Activated CD4-positive, alpha-beta T cell treated with anti-CD3 and anti-CD28 coated beads for 36 hours (primary cell): ENCODE measurements around the gene CD44. TPM values are rescaled to one million over a fixed set of nuclear protein-coding genes. Genes with fewer than 3 reads are reported as not detected.

Experiments used
- ATAC-seq: fragments of 200-7000 bp; cut with Tn5 transposase; one replicate; pipeline ENCODE4 v1.10.0; 2021; ENCODE audit warnings: mild to moderate bottlenecking, moderate library complexity
- CTCF ChIA-PET: fragments of 350-600 bp; sonication (Branson Sonifier 250); formaldehyde crosslinking; loops from one replicate; lab custom pipeline; 2021; ENCODE audit warnings: antibody characterized with exemption; lab: Charles Lee
- POLR2A ChIA-PET: fragments of 350-600 bp; sonication (Branson Sonifier 250); formaldehyde crosslinking; loops from one replicate; lab custom pipeline; 2021; ENCODE audit warnings: antibody characterized with exemption, inconsistent platforms; lab: Charles Lee
- DNase-seq: peaks from one replicate; pipeline ENCODE4 v3.0.0-alpha.2; 2020
- H3K27ac Mint-ChIP-seq: one replicate; pipeline ENCODE4 v1.8.0; 2021; ENCODE audit warnings: mixed read lengths
- H3K27me3 Mint-ChIP-seq: one replicate; pipeline ENCODE4 v1.8.0; 2021; ENCODE audit warnings: mixed read lengths
- H3K36me3 Mint-ChIP-seq: one replicate; pipeline ENCODE4 v1.8.0; 2021; ENCODE audit warnings: low read depth, mixed read lengths
- H3K4me1 Mint-ChIP-seq: one replicate; pipeline ENCODE4 v1.8.0; 2021; ENCODE audit warnings: mixed read lengths
- H3K4me3 Mint-ChIP-seq: one replicate; pipeline ENCODE4 v1.8.0; 2021; ENCODE audit warnings: mild to moderate bottlenecking, moderate library complexity, mixed read lengths
- H3K9me3 Mint-ChIP-seq: one replicate; pipeline ENCODE4 v1.8.0; 2021; ENCODE audit warnings: low read depth, mixed read lengths
- intact Hi-C, 2 experiments: fragments of 100-400 bp; cut with DNase I in 1 of 2; cut with micrococcal nuclease in 1 of 2; formaldehyde crosslinking; loops; one replicate each; pipeline versions ENCODE4 v1.14.2 to v1.15.1; 2022 to 2024; cut with DNase I, micrococcal nuclease
- total RNA-seq, 2 experiments: library from RNA; stranded (reverse); gene quantifications; one replicate each; pipeline ENCODE4 v1.2.3, GENCODE V29; 2021

CD44 gene
- total RNA-seq, 2 experiments from 2014 or later, result 357 to 435 TPM

- Mint-ChIP-seq H3K27me3 (no peaks in the 10 kb centered on the region), H3K4me1 (peaks cover 19% of the 10 kb centered on the region), H3K9me3 (no peaks in the 10 kb centered on the region), H3K36me3 (no peaks in the 10 kb centered on the region), H3K4me3 (no peak overlapping the region), H3K27ac (no peak overlapping the region)
- DNase-seq (no peak), ATAC-seq (no peak)
- POLR2A ChIA-PET, result interaction anchor here (0.7 kb wide), 2 partner anchors 1113 to 1117 kb away, joined by 3 read pairs; no protein-coding TSS in a partner anchor
- CTCF ChIA-PET, result interaction anchor here (0.6 to 1.5 kb wide), 3 partner anchors 13 to 26 kb away, joined by 3 to 4 read pairs (median 4); no protein-coding TSS in a partner anchor
- intact Hi-C loops, result no loop called here
Observed at GRCh38 chr11:35256296-35256695, 117.3 kb downstream of the CD44 start.

DNA sequence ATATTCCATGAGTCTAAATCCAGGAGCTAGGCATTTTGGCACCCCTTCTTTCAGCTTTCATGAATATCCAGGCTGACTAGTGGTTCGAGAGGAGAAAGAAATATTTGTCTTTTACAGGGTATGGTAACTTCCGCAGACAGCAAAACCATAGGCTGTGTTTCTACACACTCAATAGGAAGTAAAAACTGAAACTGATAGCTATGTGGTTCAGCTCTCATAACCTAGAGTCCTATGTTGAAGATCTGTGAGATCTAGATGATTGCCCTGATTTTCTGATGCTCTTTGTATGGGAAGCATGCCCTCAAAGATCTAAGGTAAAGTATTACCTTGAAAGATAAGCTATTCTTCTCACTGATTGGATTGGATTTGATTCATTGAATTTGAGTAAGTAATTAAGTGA lies 118.3 kb downstream of the CD44 start:
- ATAC-seq, result peak; percentile 92
- intact Hi-C loops, result no loop called here

DNA sequence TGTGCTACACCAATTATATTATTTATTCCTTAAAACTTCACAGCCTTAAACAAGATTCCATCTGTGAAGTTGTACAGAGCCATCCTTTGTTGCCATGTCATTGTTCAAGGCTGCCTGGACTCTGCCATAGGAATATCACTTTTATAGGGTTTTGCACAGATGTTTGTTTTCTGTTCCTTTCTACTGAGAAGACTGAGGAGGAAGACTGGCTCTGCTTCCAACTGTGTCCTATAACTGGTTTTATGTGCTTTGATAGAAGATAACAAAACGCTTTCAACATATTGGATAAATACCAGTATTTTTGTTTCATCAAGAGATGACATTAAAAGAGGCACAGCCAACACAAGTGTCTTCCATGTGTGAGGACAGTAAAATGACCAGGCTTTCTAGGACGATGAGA lies 120.6 kb downstream of the CD44 start:
- ChIA-PET CTCF (interaction anchor here (2.0 kb wide), 1 partner anchor 22 kb away, joined by 6 read pairs; no protein-coding TSS in a partner anchor), POLR2A (no interaction called here)
- H3K4me1 Mint-ChIP-seq, result peaks cover 19% of the 10 kb centered on the region
- no peak overlapping the region for H3K4me3 Mint-ChIP-seq
- H3K27me3 Mint-ChIP-seq, result no peaks in the 10 kb centered on the region
- no peaks in the 10 kb centered on the region for H3K9me3 Mint-ChIP-seq
- intact Hi-C loops, result no loop called here
- no peak overlapping the region for H3K27ac Mint-ChIP-seq
- no peaks in the 10 kb centered on the region for H3K36me3 Mint-ChIP-seq
- no peak for ATAC-seq
- no peak for DNase-seq

More for the DNA sequence above, 118.3 kb downstream of the CD44 start:
- CTCF ChIA-PET, result interaction anchor here (0.6 to 1.2 kb wide), 3 partner anchors 19 to 131 kb away, joined by 3 to 4 read pairs (median 3); no protein-coding TSS in a partner anchor
- POLR2A ChIA-PET, result interaction anchor here (0.7 kb wide), 1 partner anchor 16 kb away, joined by 4 read pairs; no protein-coding TSS in a partner anchor
- no peak for DNase-seq
- H3K4me1 Mint-ChIP-seq, result peaks cover 19% of the 10 kb centered on the region
- no peaks in the 10 kb centered on the region for H3K36me3 Mint-ChIP-seq
- H3K27me3 Mint-ChIP-seq, result no peaks in the 10 kb centered on the region
- no peak overlapping the region for H3K27ac Mint-ChIP-seq
- no peaks in the 10 kb centered on the region for H3K9me3 Mint-ChIP-seq
- H3K4me3 Mint-ChIP-seq, result no peak overlapping the region

- intact Hi-C loops, result no loop called here
- ChIA-PET POLR2A (no interaction called here), CTCF (interaction anchor here (0.7 to 2.0 kb wide), 3 partner anchors 14 to 34 kb away, joined by 3 to 6 read pairs (median 3); no protein-coding TSS in a partner anchor)
- Mint-ChIP-seq H3K4me1 (peaks cover 19% of the 10 kb centered on the region), H3K4me3 (no peak overlapping the region), H3K27ac (no peak overlapping the region), H3K9me3 (no peaks in the 10 kb centered on the region), H3K27me3 (no peaks in the 10 kb centered on the region), H3K36me3 (no peaks in the 10 kb centered on the region)
- DNase-seq (no peak), ATAC-seq (no peak)
Observed at GRCh38 chr11:35260342-35260985, 121.5 kb downstream of the CD44 start.

DNA sequence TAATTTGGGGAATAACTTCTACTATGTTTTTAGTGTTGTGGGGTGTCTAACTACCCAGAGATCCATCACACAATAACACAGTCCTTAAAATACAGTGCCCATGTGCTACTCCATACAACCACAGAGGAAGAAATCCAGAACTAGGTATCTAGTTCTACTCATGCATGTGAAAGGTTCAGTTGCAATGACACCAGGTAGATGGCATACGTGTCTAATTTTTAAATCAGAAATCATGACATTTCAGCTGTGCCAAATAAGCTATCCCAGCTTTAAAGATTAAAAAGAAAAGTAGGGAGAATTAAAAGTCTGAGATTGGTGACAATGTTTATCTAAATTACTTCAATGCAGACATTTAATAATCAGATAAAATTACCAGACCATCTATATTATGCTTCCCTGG lies 122.2 kb downstream of the CD44 start:
- intact Hi-C loops, result no loop called here
- Mint-ChIP-seq H3K36me3 (no peaks in the 10 kb centered on the region), H3K4me1 (peaks cover 17% of the 10 kb centered on the region), H3K4me3 (no peak overlapping the region), H3K27me3 (no peaks in the 10 kb centered on the region), H3K27ac (no peak overlapping the region), H3K9me3 (no peaks in the 10 kb centered on the region)
- ATAC-seq, result no peak
- POLR2A ChIA-PET, result no interaction called here
- no peak for DNase-seq
- CTCF ChIA-PET, result interaction anchor here (0.7 to 2.0 kb wide), 3 partner anchors 15 to 33 kb away, joined by 3 to 6 read pairs (median 3); no protein-coding TSS in a partner anchor

- Mint-ChIP-seq H3K27ac (no peak overlapping the region), H3K4me1 (peaks cover 13% of the 10 kb centered on the region)
- intact Hi-C loops, result no loop called here
Observed at GRCh38 chr11:35262056-35262455, 123.1 kb downstream of the CD44 start.

GRCh38 chr11:35262735-35263134 lies 123.8 kb downstream of the CD44 start:
- intact Hi-C loops, result no loop called here
- DNase-seq (no peak), ATAC-seq (no peak)
- H3K36me3 Mint-ChIP-seq, result no peaks in the 10 kb centered on the region
- no peaks in the 10 kb centered on the region for H3K9me3 Mint-ChIP-seq
- ChIA-PET CTCF (no interaction called here), POLR2A (no interaction called here)
- no peaks in the 10 kb centered on the region for H3K27me3 Mint-ChIP-seq
- H3K27ac Mint-ChIP-seq, result no peak overlapping the region
- H3K4me1 Mint-ChIP-seq, result peaks cover 6% of the 10 kb centered on the region
- H3K4me3 Mint-ChIP-seq, result no peak overlapping the region

More at GRCh38 chr11:35262056-35262455, 123.1 kb downstream of the CD44 start:
- ATAC-seq, result no peak
- POLR2A ChIA-PET, result no interaction called here
- Mint-ChIP-seq H3K27me3 (no peaks in the 10 kb centered on the region), H3K9me3 (no peaks in the 10 kb centered on the region), H3K36me3 (no peaks in the 10 kb centered on the region), H3K4me3 (no peak overlapping the region)
- CTCF ChIA-PET, result no interaction called here
- DNase-seq, result no peak

- POLR2A ChIA-PET, result no interaction called here
- CTCF ChIA-PET, result interaction anchor here (1.1 kb wide), 2 partner anchors 104 to 824 kb away, joined by 3 read pairs; no protein-coding TSS in a partner anchor
- H3K4me3 Mint-ChIP-seq, result no peak overlapping the region
Observed at GRCh38 chr11:35265755-35266454, 126.9 kb downstream of the CD44 start.

DNA sequence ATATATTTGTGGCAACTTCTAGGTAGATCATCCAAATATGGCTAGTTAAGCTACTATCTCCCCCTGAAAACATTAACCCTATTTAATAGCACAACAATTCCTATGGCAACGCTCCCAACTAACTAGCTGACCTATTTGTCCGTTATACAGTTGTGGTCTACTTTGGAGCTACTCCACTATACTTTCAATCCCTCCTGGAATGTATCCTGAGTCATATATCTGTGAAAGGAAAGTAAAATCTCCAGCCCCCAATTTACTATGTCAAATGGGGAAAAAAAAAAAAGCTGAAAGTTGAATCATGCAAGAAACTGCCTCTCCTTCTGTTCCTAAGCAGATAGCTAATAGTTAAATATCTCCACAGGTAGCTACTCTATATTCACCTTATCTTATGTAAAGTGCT lies 128.5 kb downstream of the CD44 start:
- DNase-seq, result no peak
- POLR2A ChIA-PET, result no interaction called here
- peaks cover 18% of the 10 kb centered on the region for H3K4me1 Mint-ChIP-seq
- H3K4me3 Mint-ChIP-seq, result no peak overlapping the region
- no peak for ATAC-seq
- H3K9me3 Mint-ChIP-seq, result no peaks in the 10 kb centered on the region
- H3K36me3 Mint-ChIP-seq, result no peaks in the 10 kb centered on the region
- no peaks in the 10 kb centered on the region for H3K27me3 Mint-ChIP-seq
- H3K27ac Mint-ChIP-seq, result no peak overlapping the region
- intact Hi-C loops, result no loop called here
- CTCF ChIA-PET, result interaction anchor here (0.6 to 0.7 kb wide), 4 partner anchors 26 to 236 kb away, joined by 3 read pairs; no protein-coding TSS in a partner anchor

More at GRCh38 chr11:35265755-35266454, 126.9 kb downstream of the CD44 start:
- Mint-ChIP-seq H3K27ac (no peak overlapping the region), H3K36me3 (no peaks in the 10 kb centered on the region), H3K27me3 (no peaks in the 10 kb centered on the region), H3K9me3 (no peaks in the 10 kb centered on the region), H3K4me1 (peaks cover 5% of the 10 kb centered on the region)
- intact Hi-C loops, result no loop called here
- DNase-seq (no peak), ATAC-seq (no peak)

DNA sequence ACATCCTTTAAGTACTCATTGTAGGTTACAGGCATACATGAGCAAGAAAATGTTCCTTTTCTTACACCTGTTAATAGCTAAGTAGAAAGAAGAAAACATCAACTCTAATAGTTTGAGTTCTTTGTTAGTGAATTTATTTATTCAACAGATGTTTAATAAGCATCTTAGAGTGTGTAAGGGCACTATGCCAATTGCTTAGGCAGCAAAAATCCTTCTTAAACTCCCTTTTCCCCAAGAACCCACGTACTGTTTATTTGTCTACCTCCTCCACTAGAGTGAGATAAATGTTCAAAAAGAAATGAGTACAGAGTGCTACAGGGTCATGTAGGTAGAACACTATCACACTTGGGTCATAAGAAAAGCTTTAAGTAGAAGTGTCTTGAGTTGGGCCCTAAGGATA lies 131.4 kb downstream of the CD44 start:
- Mint-ChIP-seq H3K4me3 (no peak overlapping the region), H3K36me3 (no peaks in the 10 kb centered on the region), H3K27me3 (peaks cover 2% of the 10 kb centered on the region), H3K9me3 (no peaks in the 10 kb centered on the region), H3K27ac (no peak overlapping the region), H3K4me1 (peaks cover 40% of the 10 kb centered on the region)
- POLR2A ChIA-PET, result no interaction called here
- intact Hi-C loops, result no loop called here
- CTCF ChIA-PET, result no interaction called here
- DNase-seq (no peak), ATAC-seq (no peak)

- CTCF ChIA-PET, result no interaction called here
- Mint-ChIP-seq H3K27ac (no peak overlapping the region), H3K36me3 (no peaks in the 10 kb centered on the region), H3K4me1 (peaks cover 43% of the 10 kb centered on the region), H3K4me3 (no peak overlapping the region), H3K9me3 (no peaks in the 10 kb centered on the region), H3K27me3 (peaks cover 2% of the 10 kb centered on the region)
- ATAC-seq, result no peak
- intact Hi-C loops, result no loop called here
- DNase-seq, result no peak
- POLR2A ChIA-PET, result no interaction called here
Observed at GRCh38 chr11:35271031-35271430, 132.1 kb downstream of the CD44 start.
